Neural cell (in vitro differentiated cells): ENCODE results near the gene CRIP3.

Experiments used
- EP300 ChIP-seq: fragments of 450-650 bp; conservative IDR thresholded peaks from 2 replicates; pipeline ENCODE4 v1.6.1; 2014; ENCODE audit warnings: antibody characterized with exemption, mild to moderate bottlenecking, moderate library complexity; ENCODE audit not compliant: poor library complexity, severe bottlenecking
- MXI1 ChIP-seq: fragments of 450-650 bp; conservative IDR thresholded peaks from 2 replicates; pipeline ENCODE4 v1.6.1; 2014; ENCODE audit warnings: antibody characterized with exemption, mild to moderate bottlenecking; ENCODE audit not compliant: poor library complexity, severe bottlenecking
- POLR2AphosphoS5 ChIP-seq: IDR thresholded peaks from 2 replicates; pipeline ENCODE4 v1.6.1; 2012
- TF ChIP-seq, protein P1 (sequence below): fragments of 450-650 bp; IDR thresholded peaks from 2 replicates; pipeline ENCODE4 v1.5.1; 2014; ENCODE audit warnings: antibody characterized with exemption, mild to moderate bottlenecking, moderate library complexity; ENCODE audit not compliant: poor library complexity, severe bottlenecking
- TF ChIP-seq, protein P2 (sequence below): IDR thresholded peaks from 2 replicates; pipeline ENCODE4 v1.6.1; 2012; ENCODE audit warnings: borderline replicate concordance

DNA sequence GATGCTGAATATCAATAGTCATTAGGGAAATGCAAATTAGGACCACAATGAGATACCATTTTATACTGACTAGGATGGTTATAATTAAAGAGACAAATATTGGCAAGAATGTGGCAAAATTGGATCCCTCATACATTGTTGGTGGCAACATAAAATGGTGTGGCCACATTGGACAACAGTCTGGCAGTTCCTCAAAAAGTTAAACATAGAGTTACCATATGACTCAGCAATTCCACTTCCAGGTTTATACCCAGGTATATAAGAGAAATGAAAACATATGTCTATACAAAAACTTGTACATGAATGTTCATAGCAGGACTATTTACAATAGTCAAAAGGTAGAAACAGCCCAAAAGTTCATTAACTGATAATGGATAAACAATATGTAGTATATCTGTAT lies 2.0 kb upstream of the CRIP3 start:
- TF ChIP-seq, protein P1, sequence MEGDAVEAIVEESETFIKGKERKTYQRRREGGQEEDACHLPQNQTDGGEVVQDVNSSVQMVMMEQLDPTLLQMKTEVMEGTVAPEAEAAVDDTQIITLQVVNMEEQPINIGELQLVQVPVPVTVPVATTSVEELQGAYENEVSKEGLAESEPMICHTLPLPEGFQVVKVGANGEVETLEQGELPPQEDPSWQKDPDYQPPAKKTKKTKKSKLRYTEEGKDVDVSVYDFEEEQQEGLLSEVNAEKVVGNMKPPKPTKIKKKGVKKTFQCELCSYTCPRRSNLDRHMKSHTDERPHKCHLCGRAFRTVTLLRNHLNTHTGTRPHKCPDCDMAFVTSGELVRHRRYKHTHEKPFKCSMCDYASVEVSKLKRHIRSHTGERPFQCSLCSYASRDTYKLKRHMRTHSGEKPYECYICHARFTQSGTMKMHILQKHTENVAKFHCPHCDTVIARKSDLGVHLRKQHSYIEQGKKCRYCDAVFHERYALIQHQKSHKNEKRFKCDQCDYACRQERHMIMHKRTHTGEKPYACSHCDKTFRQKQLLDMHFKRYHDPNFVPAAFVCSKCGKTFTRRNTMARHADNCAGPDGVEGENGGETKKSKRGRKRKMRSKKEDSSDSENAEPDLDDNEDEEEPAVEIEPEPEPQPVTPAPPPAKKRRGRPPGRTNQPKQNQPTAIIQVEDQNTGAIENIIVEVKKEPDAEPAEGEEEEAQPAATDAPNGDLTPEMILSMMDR = no peak
- TF ChIP-seq, protein P2, sequence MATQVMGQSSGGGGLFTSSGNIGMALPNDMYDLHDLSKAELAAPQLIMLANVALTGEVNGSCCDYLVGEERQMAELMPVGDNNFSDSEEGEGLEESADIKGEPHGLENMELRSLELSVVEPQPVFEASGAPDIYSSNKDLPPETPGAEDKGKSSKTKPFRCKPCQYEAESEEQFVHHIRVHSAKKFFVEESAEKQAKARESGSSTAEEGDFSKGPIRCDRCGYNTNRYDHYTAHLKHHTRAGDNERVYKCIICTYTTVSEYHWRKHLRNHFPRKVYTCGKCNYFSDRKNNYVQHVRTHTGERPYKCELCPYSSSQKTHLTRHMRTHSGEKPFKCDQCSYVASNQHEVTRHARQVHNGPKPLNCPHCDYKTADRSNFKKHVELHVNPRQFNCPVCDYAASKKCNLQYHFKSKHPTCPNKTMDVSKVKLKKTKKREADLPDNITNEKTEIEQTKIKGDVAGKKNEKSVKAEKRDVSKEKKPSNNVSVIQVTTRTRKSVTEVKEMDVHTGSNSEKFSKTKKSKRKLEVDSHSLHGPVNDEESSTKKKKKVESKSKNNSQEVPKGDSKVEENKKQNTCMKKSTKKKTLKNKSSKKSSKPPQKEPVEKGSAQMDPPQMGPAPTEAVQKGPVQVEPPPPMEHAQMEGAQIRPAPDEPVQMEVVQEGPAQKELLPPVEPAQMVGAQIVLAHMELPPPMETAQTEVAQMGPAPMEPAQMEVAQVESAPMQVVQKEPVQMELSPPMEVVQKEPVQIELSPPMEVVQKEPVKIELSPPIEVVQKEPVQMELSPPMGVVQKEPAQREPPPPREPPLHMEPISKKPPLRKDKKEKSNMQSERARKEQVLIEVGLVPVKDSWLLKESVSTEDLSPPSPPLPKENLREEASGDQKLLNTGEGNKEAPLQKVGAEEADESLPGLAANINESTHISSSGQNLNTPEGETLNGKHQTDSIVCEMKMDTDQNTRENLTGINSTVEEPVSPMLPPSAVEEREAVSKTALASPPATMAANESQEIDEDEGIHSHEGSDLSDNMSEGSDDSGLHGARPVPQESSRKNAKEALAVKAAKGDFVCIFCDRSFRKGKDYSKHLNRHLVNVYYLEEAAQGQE = no peak
- TF ChIP-seq POLR2AphosphoS5 (no peak), MXI1 (no peak), EP300 (no peak)
